ENCODE measurements around the gene HOXD13. TPM values are rescaled to one million over a fixed set of nuclear protein-coding genes. Genes with fewer than 3 reads are reported as not detected.

The HOXD13 gene
- 0.28 and 0.37 TPM in 2 replicates for polyA plus RNA-seq (2013)

DNA sequence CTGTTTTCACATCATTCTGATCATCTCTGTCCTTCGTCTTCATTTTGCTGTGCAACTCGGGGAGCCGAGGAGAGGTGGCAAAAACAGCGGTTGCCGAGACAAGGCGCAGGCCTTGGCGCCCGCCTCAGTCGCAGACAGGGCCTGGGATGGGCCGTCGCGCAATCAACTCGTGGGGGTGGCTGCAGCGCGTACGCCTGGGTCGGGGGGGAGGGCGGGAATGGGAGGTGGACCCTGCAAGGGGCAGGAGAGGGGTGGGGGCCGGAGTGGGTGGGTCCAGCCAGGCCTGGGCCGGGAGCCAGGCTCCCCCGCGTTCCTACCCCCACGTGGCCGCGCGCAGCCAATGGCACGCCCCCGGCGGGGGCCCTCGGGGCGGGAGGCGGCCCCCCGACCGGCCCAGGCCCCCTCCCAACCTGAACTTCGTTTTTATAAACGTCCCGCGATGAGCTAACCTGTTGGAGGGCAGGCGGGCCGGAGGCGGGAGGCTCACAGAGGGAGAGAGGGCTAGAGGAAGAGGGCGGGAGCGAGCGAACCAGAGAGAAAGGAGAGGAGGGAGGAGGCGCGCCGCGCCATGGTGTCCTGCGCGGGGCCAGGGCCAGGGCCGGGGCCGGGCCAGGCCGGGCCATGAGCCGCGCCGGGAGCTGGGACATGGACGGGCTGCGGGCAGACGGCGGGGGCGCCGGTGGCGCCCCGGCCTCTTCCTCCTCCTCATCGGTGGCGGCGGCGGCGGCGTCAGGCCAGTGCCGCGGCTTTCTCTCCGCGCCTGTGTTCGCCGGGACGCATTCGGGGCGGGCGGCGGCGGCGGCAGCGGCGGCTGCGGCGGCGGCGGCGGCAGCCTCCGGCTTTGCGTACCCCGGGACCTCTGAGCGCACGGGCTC, at the start of gene HOXD13:
Gene HOXD13 (plus strand): TSS at position 452 of the 875 bp plus-strand sequence. CDS start 170 bp downstream, at position 622.
- Histone ChIP-seq H3K4ac (ENCODE audit: low read depth, low read length) (no peak within 1 kb of the TSS), H3K14ac (ENCODE audit: low read length) (no peak within 1 kb of the TSS), H3K79me1 (ENCODE audit: low read length) (no peaks in the 10 kb centered on the region), H2AFZ (ENCODE audit: insufficient read depth, low read length, poor library complexity) (peak within 1 kb of the TSS; percentile 53), H3K9me3 (ENCODE audit: insufficient read depth, low read depth, low read length) (peaks cover 4% of the 10 kb centered on the region), H2AK5ac (ENCODE audit: low read length) (no peak within 1 kb of the TSS), H3K23ac (ENCODE audit: low read length) (no peak within 1 kb of the TSS), H3K27ac (ENCODE audit: low read depth, low read length) (no peak within 1 kb of the TSS), H3K4me1 (ENCODE audit: control insufficient read depth in 1 of 2, insufficient read depth in 2 of 2, low read length in 2 of 2) (peaks cover 12 to 13% of the 10 kb centered on the region in 2 experiments), H3K18ac (ENCODE audit: low read length) (no peak within 1 kb of the TSS), H3K79me2 (ENCODE audit: control insufficient read depth, insufficient read depth, low read length, poor library complexity) (peaks cover 2% of the 10 kb centered on the region), H2BK120ac (ENCODE audit: insufficient read depth, low read length, poor library complexity) (no peak within 1 kb of the TSS), H2BK5ac (ENCODE audit: low read depth, low read length, poor library complexity) (no peak within 1 kb of the TSS), H3K27me3 (ENCODE audit: insufficient read depth, low read length) (peaks cover 81% of the 10 kb centered on the region), H4K8ac (ENCODE audit: low read depth, low read length) (no peak within 1 kb of the TSS), H2BK12ac (ENCODE audit: low read length) (no peak within 1 kb of the TSS), H3K4me3 (ENCODE audit: low read depth, low read length) (peak within 1 kb of the TSS; percentile 67), H4K91ac (ENCODE audit: low read depth, low read length) (no peak within 1 kb of the TSS), H3K9ac (ENCODE audit: low read length) (no peak within 1 kb of the TSS), H4K12ac (ENCODE audit: low read depth, low read length) (no peak within 1 kb of the TSS), H3K4me2 (ENCODE audit: low read length) (peak within 1 kb of the TSS; percentile 83), H3K36me3 (ENCODE audit: control insufficient read depth in 1 of 2, insufficient read depth in 2 of 2, low read length in 2 of 2) (no peaks in the 10 kb centered on the region)
- no CpG with 5 or more reads among the region's 95 CpGs for WGBS (ENCODE audit: extremely low coverage, insufficient coverage, insufficient read length)
- DNase-seq = no peak

DNA sequence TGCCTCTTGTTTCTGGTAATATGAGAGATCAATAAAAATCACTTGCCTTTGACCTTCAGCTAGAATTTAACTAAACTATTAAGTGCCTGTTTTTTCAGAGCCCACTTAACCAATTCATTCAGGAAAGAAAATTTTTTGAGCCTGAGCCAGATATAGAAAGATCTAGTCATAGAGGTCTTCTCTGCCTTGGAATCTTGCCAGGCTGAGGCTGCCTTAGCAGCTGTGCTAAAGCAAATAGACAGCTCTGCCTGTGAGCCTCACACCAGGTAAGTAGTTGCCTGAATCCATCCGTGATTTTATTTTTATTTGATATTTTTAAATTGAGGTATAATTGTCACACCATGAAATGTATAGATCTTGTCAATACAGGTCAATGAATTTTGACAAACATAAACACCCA, 36.1 kb upstream of the HOXD13 start:
- no peak overlapping the region for H4K91ac ChIP-seq (ENCODE audit: low read depth, low read length)
- H3K18ac ChIP-seq (ENCODE audit: low read length) = no peak overlapping the region
- H3K79me1 ChIP-seq (ENCODE audit: low read length) = no peaks in the 10 kb centered on the region
- DNase-seq = no peak
- H3K4ac ChIP-seq (ENCODE audit: low read depth, low read length) = no peak overlapping the region
- no peaks in the 10 kb centered on the region for H3K79me2 ChIP-seq (ENCODE audit: control insufficient read depth, insufficient read depth, low read length, poor library complexity)
- H4K12ac ChIP-seq (ENCODE audit: low read depth, low read length) = no peak overlapping the region
- H3K27me3 ChIP-seq (ENCODE audit: insufficient read depth, low read length) = no peaks in the 10 kb centered on the region
- no peak overlapping the region for H2AFZ ChIP-seq (ENCODE audit: insufficient read depth, low read length, poor library complexity)
- H2BK5ac ChIP-seq (ENCODE audit: low read depth, low read length, poor library complexity) = no peak overlapping the region
- H3K27ac ChIP-seq (ENCODE audit: low read depth, low read length) = no peak overlapping the region
- no peak overlapping the region for H2BK12ac ChIP-seq (ENCODE audit: low read length)
- no peak overlapping the region for H3K23ac ChIP-seq (ENCODE audit: low read length)
- no peak overlapping the region for H3K14ac ChIP-seq (ENCODE audit: low read length)
- H3K4me2 ChIP-seq (ENCODE audit: low read length) = no peak overlapping the region
- no peak overlapping the region for H2BK120ac ChIP-seq (ENCODE audit: insufficient read depth, low read length, poor library complexity)
- WGBS (ENCODE audit: extremely low coverage, insufficient coverage, insufficient read length) = no CpG with 5 or more reads among the region's 1 CpG
- no peaks in the 10 kb centered on the region for H3K36me3 ChIP-seq (ENCODE audit: control insufficient read depth in 1 of 2, insufficient read depth in 2 of 2, low read length in 2 of 2)
- no peaks in the 10 kb centered on the region for H3K4me1 ChIP-seq (ENCODE audit: control insufficient read depth in 1 of 2, insufficient read depth in 2 of 2, low read length in 2 of 2)
- no peak overlapping the region for H3K4me3 ChIP-seq (ENCODE audit: low read depth, low read length)
- H3K9ac ChIP-seq (ENCODE audit: low read length) = no peak overlapping the region
- H3K9me3 ChIP-seq (ENCODE audit: insufficient read depth, low read depth, low read length) = no peaks in the 10 kb centered on the region
- H2AK5ac ChIP-seq (ENCODE audit: low read length) = no peak overlapping the region
- H4K8ac ChIP-seq (ENCODE audit: low read depth, low read length) = no peak overlapping the region

DNA sequence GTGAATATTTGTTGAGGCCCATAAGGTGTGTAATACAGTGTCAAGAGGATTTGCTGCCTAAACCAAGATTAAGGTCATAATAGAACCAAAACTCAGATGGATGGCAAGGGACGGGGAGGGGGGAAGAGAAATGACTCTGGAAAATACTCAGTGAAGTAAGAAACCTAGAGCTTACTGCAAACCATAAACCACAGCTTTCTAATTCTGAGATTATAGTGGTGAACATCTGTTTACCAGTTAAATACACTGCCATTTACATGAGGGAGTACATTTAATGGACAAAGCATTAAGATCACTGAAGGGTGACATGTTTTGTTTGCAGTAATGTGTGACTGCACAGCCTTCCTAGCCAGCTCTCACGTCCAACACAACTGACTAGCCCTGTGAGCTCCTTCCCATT, 28.6 kb upstream of the HOXD13 start:
- Histone ChIP-seq H2BK12ac (ENCODE audit: low read length) (no peak overlapping the region), H3K79me2 (ENCODE audit: control insufficient read depth, insufficient read depth, low read length, poor library complexity) (peaks cover 2% of the 10 kb centered on the region), H2BK120ac (ENCODE audit: insufficient read depth, low read length, poor library complexity) (no peak overlapping the region), H3K4me1 (ENCODE audit: control insufficient read depth in 1 of 2, insufficient read depth in 2 of 2, low read length in 2 of 2) (peaks cover 4 to 5% of the 10 kb centered on the region in 2 experiments), H4K91ac (ENCODE audit: low read depth, low read length) (no peak overlapping the region), H3K9me3 (ENCODE audit: insufficient read depth, low read depth, low read length) (peaks cover 5% of the 10 kb centered on the region), H2AFZ (ENCODE audit: insufficient read depth, low read length, poor library complexity) (no peak overlapping the region), H3K23ac (ENCODE audit: low read length) (no peak overlapping the region), H3K4me2 (ENCODE audit: low read length) (no peak overlapping the region), H3K4me3 (ENCODE audit: low read depth, low read length) (no peak overlapping the region), H3K18ac (ENCODE audit: low read length) (no peak overlapping the region), H4K12ac (ENCODE audit: low read depth, low read length) (no peak overlapping the region), H3K79me1 (ENCODE audit: low read length) (peaks cover 2% of the 10 kb centered on the region), H2AK5ac (ENCODE audit: low read length) (no peak overlapping the region), H2BK5ac (ENCODE audit: low read depth, low read length, poor library complexity) (no peak overlapping the region), H3K27me3 (ENCODE audit: insufficient read depth, low read length) (peaks cover 30% of the 10 kb centered on the region), H3K4ac (ENCODE audit: low read depth, low read length) (no peak overlapping the region), H4K8ac (ENCODE audit: low read depth, low read length) (no peak overlapping the region), H3K27ac (ENCODE audit: low read depth, low read length) (no peak overlapping the region), H3K36me3 (ENCODE audit: control insufficient read depth in 1 of 2, insufficient read depth in 2 of 2, low read length in 2 of 2) (no peaks in the 10 kb centered on the region), H3K14ac (ENCODE audit: low read length) (no peak overlapping the region), H3K9ac (ENCODE audit: low read length) (no peak overlapping the region)
- no CpG with 5 or more reads among the region's 2 CpGs for WGBS (ENCODE audit: extremely low coverage, insufficient coverage, insufficient read length)
- no peak for DNase-seq

DNA sequence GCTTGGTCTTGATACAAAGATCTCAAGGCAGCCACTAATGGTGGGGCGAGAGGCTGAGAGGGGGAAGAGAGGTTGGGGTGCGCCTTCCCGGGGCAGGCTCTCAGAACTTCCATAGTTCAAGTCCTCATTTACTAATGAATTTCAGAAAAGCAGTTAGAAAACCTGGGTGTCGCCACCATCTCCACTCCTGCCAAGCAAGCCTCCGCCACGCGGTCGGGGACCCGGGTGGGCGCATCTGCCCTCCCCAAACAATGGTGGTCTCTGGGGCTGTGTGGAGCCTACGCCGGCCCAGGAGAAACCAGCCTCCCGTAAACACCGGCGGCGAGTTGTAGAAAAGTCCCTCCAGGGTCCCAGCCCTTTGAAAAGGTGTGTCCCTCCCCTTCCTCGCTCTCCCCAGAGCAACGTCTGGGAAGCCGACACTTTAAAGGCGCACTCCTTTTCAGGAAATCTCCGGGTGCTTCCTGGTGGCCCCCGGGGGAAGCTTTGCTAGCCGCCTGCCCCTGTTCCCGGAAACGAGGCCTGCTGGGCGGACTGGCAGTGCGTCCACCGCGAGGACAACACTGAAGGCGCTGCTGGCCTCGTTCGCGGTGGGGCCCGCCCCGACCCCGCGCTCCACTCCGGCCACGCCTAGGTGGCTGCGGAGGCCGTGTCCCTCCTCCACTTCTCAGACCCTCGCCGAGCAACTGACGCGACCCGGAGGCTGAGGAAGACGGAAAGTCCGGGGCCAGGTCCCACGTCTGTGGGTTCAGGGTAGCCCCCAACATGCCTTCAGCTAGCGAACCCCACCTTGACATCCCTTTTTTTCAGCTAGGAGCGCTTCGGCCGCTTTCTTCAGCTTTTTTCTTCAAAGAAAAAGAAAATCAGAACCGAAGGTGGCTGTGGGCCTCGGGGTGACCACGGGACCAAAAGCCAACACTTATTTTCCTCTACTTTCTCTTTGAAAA, 25.6 kb upstream of the HOXD13 start:
- WGBS (ENCODE audit: extremely low coverage, insufficient coverage, insufficient read length) = no CpG with 5 or more reads among the region's 56 CpGs
- Histone ChIP-seq H3K4me3 (ENCODE audit: low read depth, low read length) (no peak overlapping the region), H3K4me1 (ENCODE audit: control insufficient read depth in 1 of 2, insufficient read depth in 2 of 2, low read length in 2 of 2) (peaks cover 4 to 5% of the 10 kb centered on the region in 2 experiments), H2BK5ac (ENCODE audit: low read depth, low read length, poor library complexity) (no peak overlapping the region), H3K36me3 (ENCODE audit: control insufficient read depth in 1 of 2, insufficient read depth in 2 of 2, low read length in 2 of 2) (no peaks in the 10 kb centered on the region), H2AFZ (ENCODE audit: insufficient read depth, low read length, poor library complexity) (peak overlapping the region; percentile 48), H3K9me3 (ENCODE audit: insufficient read depth, low read depth, low read length) (peaks cover 9% of the 10 kb centered on the region), H3K4me2 (ENCODE audit: low read length) (peak overlapping the region; percentile 57), H2BK120ac (ENCODE audit: insufficient read depth, low read length, poor library complexity) (no peak overlapping the region), H2BK12ac (ENCODE audit: low read length) (no peak overlapping the region), H3K14ac (ENCODE audit: low read length) (peak overlapping the region; percentile 46), H3K27ac (ENCODE audit: low read depth, low read length) (no peak overlapping the region), H3K79me2 (ENCODE audit: control insufficient read depth, insufficient read depth, low read length, poor library complexity) (peaks cover 2% of the 10 kb centered on the region), H3K18ac (ENCODE audit: low read length) (no peak overlapping the region), H3K9ac (ENCODE audit: low read length) (no peak overlapping the region), H4K12ac (ENCODE audit: low read depth, low read length) (peak overlapping the region; percentile 26), H3K79me1 (ENCODE audit: low read length) (peaks cover 2% of the 10 kb centered on the region), H4K8ac (ENCODE audit: low read depth, low read length) (peak overlapping the region; percentile 72), H3K4ac (ENCODE audit: low read depth, low read length) (no peak overlapping the region), H3K23ac (ENCODE audit: low read length) (no peak overlapping the region), H2AK5ac (ENCODE audit: low read length) (no peak overlapping the region), H3K27me3 (ENCODE audit: insufficient read depth, low read length) (peaks cover 58% of the 10 kb centered on the region), H4K91ac (ENCODE audit: low read depth, low read length) (no peak overlapping the region)
- no peak for DNase-seq
